HEK293T (cell line): Measurements from ENCODE around the gene C1orf198.

Experiments used
- CTCF ChIA-PET: fragments of 350-600 bp; formaldehyde crosslinking; extraction: SDS; loops from one replicate; lab custom pipeline; 2021; ENCODE audit warnings: antibody characterized with exemption, inconsistent platforms; lab: Yijun Ruan, JAX
- POLR2A ChIA-PET: fragments of 350-600 bp; formaldehyde crosslinking; extraction: SDS; loops from one replicate; lab custom pipeline; 2020; ENCODE audit warnings: antibody characterized with exemption, inconsistent platforms; lab: Yijun Ruan, JAX
- DNase-seq: peaks from one replicate; pipeline ENCODE4 v3.0.0; 2012; ENCODE audit warnings: mixed read lengths; ENCODE audit errors: extremely low spot score
- ARNT ChIP-seq: fragments of 450-650 bp; IDR thresholded peaks from 2 replicates; pipeline ENCODE4 v1.6.1; 2017; ENCODE audit warnings: mild to moderate bottlenecking
- BHLHE40 ChIP-seq: fragments of 450-650 bp; IDR thresholded peaks from 2 replicates; pipeline ENCODE4 v1.6.1; 2016; ENCODE audit warnings: mild to moderate bottlenecking, moderate library complexity, borderline replicate concordance
- CTBP1 ChIP-seq: fragments of 450-650 bp; IDR thresholded peaks from 2 replicates; pipeline ENCODE4 v1.6.1; 2016; ENCODE audit warnings: borderline replicate concordance
- ELF4 ChIP-seq: fragments of 450-650 bp; IDR thresholded peaks from 2 replicates; pipeline ENCODE4 v1.6.1; 2017; ENCODE audit warnings: antibody characterized with exemption
- FOXA1 ChIP-seq: fragments of 450-650 bp; IDR thresholded peaks from 2 replicates; pipeline ENCODE4 v1.6.1; 2016; ENCODE audit warnings: mild to moderate bottlenecking
- FOXK2 ChIP-seq: fragments of 450-650 bp; IDR thresholded peaks from 2 replicates; pipeline ENCODE4 v1.6.1; 2016; ENCODE audit warnings: mild to moderate bottlenecking
- FOXM1 ChIP-seq: fragments of 450-650 bp; IDR thresholded peaks from 2 replicates; pipeline ENCODE4 v1.6.1; 2017; ENCODE audit warnings: mild to moderate bottlenecking, borderline replicate concordance
- HDGF ChIP-seq: fragments of 450-650 bp; IDR thresholded peaks from 2 replicates; pipeline ENCODE4 v1.6.1; 2017; ENCODE audit warnings: antibody characterized with exemption, borderline replicate concordance
- L3MBTL2 ChIP-seq: fragments of 450-650 bp; conservative IDR thresholded peaks from 2 replicates; pipeline ENCODE4 v1.6.1; 2016; ENCODE audit warnings: mild to moderate bottlenecking
- LEF1 ChIP-seq: fragments of 450-650 bp; IDR thresholded peaks from 2 replicates; pipeline ENCODE4 v1.6.1; 2017; ENCODE audit warnings: mild to moderate bottlenecking, borderline replicate concordance
- NFRKB ChIP-seq: fragments of 450-650 bp; IDR thresholded peaks from 2 replicates; pipeline ENCODE4 v1.6.1; 2016; ENCODE audit warnings: mild to moderate bottlenecking, moderate library complexity
- SP1 ChIP-seq: fragments of 450-650 bp; IDR thresholded peaks from 2 replicates; pipeline ENCODE4 v1.6.1; 2017
- SUZ12 ChIP-seq: fragments of 450-650 bp; IDR thresholded peaks from 2 replicates; pipeline ENCODE4 v1.6.1; 2016; ENCODE audit warnings: mild to moderate bottlenecking
- TARDBP ChIP-seq: fragments of 450-650 bp; IDR thresholded peaks from 2 replicates; pipeline ENCODE4 v1.6.1; 2016
- ZNF384 ChIP-seq: fragments of 450-650 bp; IDR thresholded peaks from 2 replicates; pipeline ENCODE4 v1.6.1; 2016
- TF ChIP-seq, protein P1 (sequence below): fragments of 450-650 bp; IDR thresholded peaks from 2 replicates; pipeline ENCODE4 v1.6.1; 2016

The C1orf198 gene

DNA sequence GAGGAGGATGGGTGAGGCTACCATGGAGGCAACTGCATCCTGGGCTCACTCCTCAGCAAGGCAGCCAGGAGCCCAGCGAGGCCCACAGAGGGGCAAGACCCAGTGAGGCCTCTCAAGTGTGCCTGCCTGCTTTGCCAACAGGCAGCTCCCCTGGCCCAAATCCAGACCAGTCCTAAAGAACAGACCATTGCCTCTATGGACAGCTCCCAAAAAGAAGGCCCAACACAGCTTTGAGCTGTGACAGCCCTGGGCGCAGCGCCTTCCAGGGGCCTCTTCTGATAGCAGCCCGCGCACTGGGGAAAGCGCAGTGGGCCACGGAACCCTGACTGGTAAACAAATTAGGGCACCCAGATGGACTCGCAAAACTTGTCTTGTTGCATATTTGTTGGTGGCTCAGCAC, 25.5 kb downstream of the C1orf198 start:
- ChIA-PET POLR2A (no interaction called here), CTCF (interaction anchor here (0.7 kb wide), 1 partner anchor 20 kb away, joined by 4 read pairs; no protein-coding TSS in a partner anchor)
- no peak for DNase-seq
- TF ChIP-seq ZNF384 (no peak), FOXA1 (no peak), SP1 (no peak), L3MBTL2 (no peak), NFRKB (no peak), SUZ12 (no peak), ELF4 (no peak), BHLHE40 (no peak), CTBP1 (no peak), FOXM1 (no peak), FOXK2 (no peak), LEF1 (no peak), TARDBP (no peak)
- TF ChIP-seq, protein P1, sequence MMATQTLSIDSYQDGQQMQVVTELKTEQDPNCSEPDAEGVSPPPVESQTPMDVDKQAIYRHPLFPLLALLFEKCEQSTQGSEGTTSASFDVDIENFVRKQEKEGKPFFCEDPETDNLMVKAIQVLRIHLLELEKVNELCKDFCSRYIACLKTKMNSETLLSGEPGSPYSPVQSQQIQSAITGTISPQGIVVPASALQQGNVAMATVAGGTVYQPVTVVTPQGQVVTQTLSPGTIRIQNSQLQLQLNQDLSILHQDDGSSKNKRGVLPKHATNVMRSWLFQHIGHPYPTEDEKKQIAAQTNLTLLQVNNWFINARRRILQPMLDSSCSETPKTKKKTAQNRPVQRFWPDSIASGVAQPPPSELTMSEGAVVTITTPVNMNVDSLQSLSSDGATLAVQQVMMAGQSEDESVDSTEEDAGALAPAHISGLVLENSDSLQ, result no peak

DNA sequence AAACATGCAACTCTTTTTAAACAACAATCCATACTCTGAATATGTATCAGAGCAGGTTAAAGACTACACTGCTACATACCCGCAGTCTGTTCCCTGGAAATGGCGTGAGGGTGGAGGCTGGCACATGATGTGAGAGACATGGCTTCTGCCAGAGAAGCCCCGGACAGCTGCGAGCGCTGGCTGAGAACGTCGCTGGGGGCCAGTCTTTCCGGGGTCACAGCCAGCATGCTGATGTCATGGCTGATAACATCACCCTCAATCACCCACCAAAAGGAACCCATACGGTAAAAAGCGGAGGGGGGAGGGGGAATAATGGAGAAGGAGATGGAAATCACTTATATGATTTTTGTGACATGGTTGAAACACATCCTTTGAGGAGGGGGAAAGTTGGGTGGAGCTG, 29.1 kb downstream of the C1orf198 start:
- DNase-seq, result no peak
- ChIA-PET CTCF (no interaction called here), POLR2A (no interaction called here)
- TF ChIP-seq ARNT (no peak), ZNF384 (no peak), FOXK2 (no peak), SP1 (no peak), TARDBP (no peak), SUZ12 (no peak), ELF4 (no peak), CTBP1 (no peak), NFRKB (no peak), FOXA1 (no peak), L3MBTL2 (no peak), BHLHE40 (no peak), FOXM1 (no peak), HDGF (no peak), LEF1 (no peak)
- TF ChIP-seq, protein P1, result no peak

DNA sequence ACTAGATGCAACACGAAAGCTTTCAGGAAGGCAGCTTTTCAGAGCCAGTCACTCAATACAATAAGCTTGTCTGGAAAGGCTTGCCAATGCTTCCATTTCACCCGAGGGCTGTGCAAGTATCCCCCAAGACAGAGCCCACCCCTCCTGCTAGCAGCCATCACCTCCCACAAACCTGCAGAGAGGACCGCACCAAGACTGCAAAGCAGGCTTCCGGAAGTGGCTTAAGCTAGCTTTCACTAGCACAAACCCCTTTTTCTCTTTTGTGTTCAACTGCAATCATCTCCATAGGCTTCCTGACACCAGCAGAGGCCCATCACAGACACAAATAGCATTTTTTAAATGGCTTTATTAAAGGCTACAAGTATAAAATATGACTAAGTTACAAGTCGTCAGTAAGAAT, 31.5 kb downstream of the C1orf198 start:
- ChIA-PET CTCF (no interaction called here), POLR2A (interaction anchor here (1.8 kb wide), 1 partner anchor 31 kb away, joined by 5 read pairs; the partner anchor contains the start of gene C1orf198)
- DNase-seq, result no peak
- TF ChIP-seq TARDBP (no peak), L3MBTL2 (no peak), BHLHE40 (no peak), SUZ12 (no peak), FOXA1 (no peak), FOXM1 (no peak), HDGF (no peak), SP1 (no peak), CTBP1 (no peak), ARNT (no peak), FOXK2 (no peak), NFRKB (no peak), ELF4 (no peak), LEF1 (no peak)
- TF ChIP-seq, protein P1, result no peak

DNA sequence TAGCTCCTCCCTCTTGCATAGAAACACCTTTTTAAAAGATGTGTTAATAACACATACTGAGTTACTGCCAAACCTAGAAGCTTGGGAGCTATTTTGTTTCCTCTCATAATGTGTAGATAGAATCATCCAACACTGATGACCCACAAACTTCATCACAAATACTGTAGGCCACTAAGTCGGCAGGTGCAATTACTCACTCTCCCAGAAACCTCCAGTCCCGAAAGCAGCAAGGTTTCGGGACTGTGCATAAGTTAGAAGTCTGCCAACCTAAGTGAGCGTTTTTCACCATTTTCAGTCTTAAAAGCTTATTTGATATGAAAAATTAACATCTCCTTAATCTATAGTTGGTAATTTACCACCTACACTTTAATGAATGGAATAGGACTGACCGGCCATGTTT, 32.0 kb downstream of the C1orf198 start:
- ChIA-PET CTCF (no interaction called here), POLR2A (interaction anchor here (1.8 kb wide), 1 partner anchor 31 kb away, joined by 5 read pairs; the partner anchor contains the start of gene C1orf198)
- TF ChIP-seq SP1 (no peak), FOXA1 (no peak), FOXM1 (no peak), HDGF (no peak), SUZ12 (no peak), ZNF384 (no peak), BHLHE40 (no peak), CTBP1 (no peak), NFRKB (no peak), FOXK2 (no peak), LEF1 (no peak), ARNT (no peak), L3MBTL2 (no peak), ELF4 (no peak)
- TF ChIP-seq, protein P1, result no peak
- DNase-seq, result no peak

DNA sequence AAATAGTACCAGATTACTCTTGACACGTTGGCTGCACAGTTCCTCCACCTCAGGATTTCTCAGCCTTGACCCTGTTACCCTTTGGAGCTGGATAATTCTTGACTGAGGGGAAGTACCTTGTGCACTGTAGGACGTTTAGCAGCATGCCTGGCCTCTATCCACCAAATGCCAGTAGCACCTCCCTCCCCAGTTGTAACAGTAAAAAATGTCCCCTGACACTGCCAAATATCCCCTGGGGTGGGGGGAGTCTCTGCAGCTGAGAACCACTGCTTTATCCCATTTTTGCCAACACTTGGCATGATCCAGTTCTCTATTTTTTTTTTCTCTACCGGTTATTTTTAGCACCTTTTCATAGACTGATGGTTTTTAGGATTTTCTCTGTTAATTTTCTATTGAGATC, 34.0 kb downstream of the C1orf198 start:
- ChIA-PET POLR2A (no interaction called here), CTCF (no interaction called here)
- no peak for DNase-seq
- no peak for TF ChIP-seq FOXK2
- no peak for TF ChIP-seq FOXM1
- no peak for TF ChIP-seq SP1
- no peak for TF ChIP-seq BHLHE40
- TF ChIP-seq LEF1, result no peak
- TF ChIP-seq, protein P1, result no peak
- TF ChIP-seq HDGF, result no peak
- TF ChIP-seq NFRKB, result no peak
- no peak for TF ChIP-seq ELF4
- TF ChIP-seq ZNF384, result no peak
- TF ChIP-seq L3MBTL2, result no peak
- TF ChIP-seq FOXA1, result no peak
- no peak for TF ChIP-seq ARNT
- no peak for TF ChIP-seq SUZ12
- TF ChIP-seq CTBP1, result no peak
- TF ChIP-seq TARDBP, result no peak
